ENCODE results near the gene ZNF761. TPM values are rescaled to one million over a fixed set of nuclear protein-coding genes. Genes with fewer than 3 reads are reported as not detected.
"Not testable (repeated sequence)": the region's sequence is repeated elsewhere in the genome, so short reads cannot be mapped to it uniquely, and the experiment has no call there.

ZNF761 gene
- total RNA-seq, 1 donor from 2014 or later: 12.1 TPM

DNA sequence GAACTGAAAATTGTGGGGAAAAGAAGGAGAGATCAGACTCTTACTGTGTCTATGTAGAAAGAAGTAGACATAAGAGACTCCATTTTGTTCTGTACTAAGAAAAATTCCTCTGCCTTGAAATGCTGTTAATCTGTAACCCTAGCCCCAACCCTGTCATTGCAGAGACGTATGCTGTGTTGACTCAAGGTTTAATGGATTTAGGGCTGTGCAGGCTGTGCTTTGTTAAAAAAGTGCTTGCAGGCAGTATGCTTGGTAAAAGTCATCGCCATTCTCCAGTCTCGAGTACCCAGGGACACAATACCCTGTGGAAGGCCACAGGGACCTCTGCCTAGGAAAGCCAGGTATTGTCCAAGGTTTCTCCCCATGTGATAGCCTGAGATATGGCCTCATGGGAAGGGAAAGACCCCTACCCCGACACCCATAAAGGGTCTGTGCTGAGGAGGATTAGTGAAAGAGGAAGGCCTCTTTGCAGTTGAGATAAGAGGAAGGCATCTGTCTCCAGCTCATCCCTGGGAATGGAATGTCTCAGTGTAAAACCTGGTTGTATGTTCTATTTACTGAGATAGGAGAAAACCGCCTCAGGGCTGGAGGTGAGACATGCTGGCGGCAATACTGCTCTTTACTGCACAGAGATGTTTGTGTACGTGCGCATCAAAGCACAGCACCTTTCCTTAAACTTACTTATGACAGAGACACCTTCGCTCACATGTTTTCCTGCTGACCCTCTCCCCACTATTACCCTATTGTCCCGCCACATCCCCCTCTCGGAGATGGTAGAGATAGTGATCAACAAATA, 11.1 kb upstream of the ZNF761 start:
- DNase-seq (ENCODE audit: low spot score); H3K4me1 Mint-ChIP-seq (ENCODE audit: low read depth); intact Hi-C loops (cut with micrococcal nuclease); H3K4me3 Mint-ChIP-seq (ENCODE audit: low read depth); H3K36me3 Mint-ChIP-seq (ENCODE audit: low read depth); H3K27ac Mint-ChIP-seq; H3K27me3 Mint-ChIP-seq (ENCODE audit: low read depth): not testable (repeated sequence)
- H3K9me3 Mint-ChIP-seq: peaks cover 26% of the 10 kb centered on the region

- Mint-ChIP-seq H3K36me3 (ENCODE audit: low read depth) (no peaks in the 10 kb centered on the region), H3K9me3 (peaks cover 12% of the 10 kb centered on the region), H3K27me3 (ENCODE audit: low read depth) (no peaks in the 10 kb centered on the region), H3K27ac (no peak overlapping the region), H3K4me3 (ENCODE audit: low read depth) (no peak overlapping the region), H3K4me1 (ENCODE audit: low read depth) (no peaks in the 10 kb centered on the region)
- intact Hi-C loops (cut with micrococcal nuclease): no loop called here
- no peak for DNase-seq (ENCODE audit: low spot score)
Observed at GRCh38 chr19:53422551-53422950, 9.2 kb upstream of the ZNF761 start.

- H3K4me1 Mint-ChIP-seq (ENCODE audit: low read depth); H3K36me3 Mint-ChIP-seq (ENCODE audit: low read depth); H3K27me3 Mint-ChIP-seq (ENCODE audit: low read depth); DNase-seq (ENCODE audit: low spot score); H3K9me3 Mint-ChIP-seq; H3K27ac Mint-ChIP-seq; H3K4me3 Mint-ChIP-seq (ENCODE audit: low read depth); intact Hi-C loops (cut with micrococcal nuclease): not testable (repeated sequence)
Observed at GRCh38 chr19:53423074-53423473, 8.7 kb upstream of the ZNF761 start.

DNA sequence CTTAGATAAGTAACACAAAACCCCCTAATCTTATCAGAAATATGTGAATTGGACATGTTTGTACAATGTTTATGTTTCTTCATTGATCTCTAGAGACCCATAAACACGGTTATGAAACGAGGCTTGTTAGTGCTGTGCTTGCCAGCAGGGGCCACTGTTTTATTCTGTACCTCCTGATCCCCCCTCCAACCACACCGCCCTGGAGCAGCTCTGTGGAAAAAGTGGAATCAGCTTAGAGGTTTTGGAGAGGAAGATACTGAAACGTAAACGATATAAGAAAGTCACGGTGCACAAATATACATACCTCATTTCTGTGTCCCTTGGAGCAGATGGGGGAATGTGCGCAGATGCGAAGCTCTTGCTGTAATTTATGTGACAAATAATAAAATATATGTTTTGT, 8.1 kb upstream of the ZNF761 start:
- H3K27me3 Mint-ChIP-seq (ENCODE audit: low read depth); H3K9me3 Mint-ChIP-seq; DNase-seq (ENCODE audit: low spot score); H3K4me1 Mint-ChIP-seq (ENCODE audit: low read depth); H3K36me3 Mint-ChIP-seq (ENCODE audit: low read depth); intact Hi-C loops (cut with micrococcal nuclease); H3K27ac Mint-ChIP-seq; H3K4me3 Mint-ChIP-seq (ENCODE audit: low read depth): not testable (repeated sequence)

- DNase-seq (ENCODE audit: low spot score): peak; percentile 40
- H3K27ac Mint-ChIP-seq: no peak overlapping the region
- no peak overlapping the region for H3K4me3 Mint-ChIP-seq (ENCODE audit: low read depth)
- no peaks in the 10 kb centered on the region for H3K4me1 Mint-ChIP-seq (ENCODE audit: low read depth)
- no peaks in the 10 kb centered on the region for H3K27me3 Mint-ChIP-seq (ENCODE audit: low read depth)
- no peaks in the 10 kb centered on the region for H3K9me3 Mint-ChIP-seq
- H3K36me3 Mint-ChIP-seq (ENCODE audit: low read depth): no peaks in the 10 kb centered on the region
- intact Hi-C loops (cut with micrococcal nuclease): loop anchor here (1.0 to 5.0 kb wide), 2 partner anchors 87 to 321 kb away; no protein-coding TSS in a partner anchor
Observed at GRCh38 chr19:53424968-53425597, 6.7 kb upstream of the ZNF761 start.

GRCh38 chr19:53432088-53432661, 391 bp downstream of the ZNF761 start:
- intact Hi-C loops (cut with micrococcal nuclease): loop anchor here (2.0 to 5.0 kb wide), 4 partner anchors 35 to 235 kb away; partner anchors contain the start of genes ZNF765 and ZNF813
- Mint-ChIP-seq H3K4me3 (ENCODE audit: low read depth) (peak overlapping the region; percentile 94), H3K27ac (peak overlapping the region; percentile 87), H3K36me3 (ENCODE audit: low read depth) (peaks cover 49% of the 10 kb centered on the region), H3K27me3 (ENCODE audit: low read depth) (no peaks in the 10 kb centered on the region), H3K4me1 (ENCODE audit: low read depth) (peaks cover 14% of the 10 kb centered on the region), H3K9me3 (peaks cover 22% of the 10 kb centered on the region)
- no peak for DNase-seq (ENCODE audit: low spot score)

- H3K4me1 Mint-ChIP-seq (ENCODE audit: low read depth); H3K27ac Mint-ChIP-seq; intact Hi-C loops (cut with micrococcal nuclease); H3K4me3 Mint-ChIP-seq (ENCODE audit: low read depth); DNase-seq (ENCODE audit: low spot score); H3K27me3 Mint-ChIP-seq (ENCODE audit: low read depth): not testable (repeated sequence)
- peaks cover 68% of the 10 kb centered on the region for H3K9me3 Mint-ChIP-seq
- H3K36me3 Mint-ChIP-seq (ENCODE audit: low read depth): peaks cover 96% of the 10 kb centered on the region
Observed at GRCh38 chr19:53443809-53444208, 12.0 kb downstream of the ZNF761 start.

DNA sequence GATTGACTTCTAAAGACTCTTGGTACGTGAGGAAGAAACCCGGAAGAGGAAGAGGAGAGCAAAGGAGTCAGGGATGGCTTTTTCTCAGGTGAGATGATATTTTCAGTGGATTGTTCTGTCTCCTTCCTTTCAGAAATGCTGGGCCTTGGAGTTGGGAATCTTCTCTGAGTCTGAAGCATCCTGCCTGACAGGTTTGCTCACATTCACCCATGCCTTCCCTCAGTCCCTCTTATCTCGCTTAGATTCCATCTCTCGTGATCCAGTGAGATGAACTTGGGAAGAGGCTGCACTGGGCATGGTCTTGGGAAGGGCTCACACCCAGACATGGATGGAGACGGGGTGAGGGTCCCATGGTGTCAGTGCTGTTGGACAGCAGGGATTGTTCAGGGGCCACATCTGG, 15.4 kb downstream of the ZNF761 start:
- H3K27ac Mint-ChIP-seq; DNase-seq (ENCODE audit: low spot score); H3K4me3 Mint-ChIP-seq (ENCODE audit: low read depth); H3K27me3 Mint-ChIP-seq (ENCODE audit: low read depth); intact Hi-C loops (cut with micrococcal nuclease); H3K4me1 Mint-ChIP-seq (ENCODE audit: low read depth): not testable (repeated sequence)
- Mint-ChIP-seq H3K36me3 (ENCODE audit: low read depth) (peaks cover 94% of the 10 kb centered on the region), H3K9me3 (peaks cover 71% of the 10 kb centered on the region)

DNA sequence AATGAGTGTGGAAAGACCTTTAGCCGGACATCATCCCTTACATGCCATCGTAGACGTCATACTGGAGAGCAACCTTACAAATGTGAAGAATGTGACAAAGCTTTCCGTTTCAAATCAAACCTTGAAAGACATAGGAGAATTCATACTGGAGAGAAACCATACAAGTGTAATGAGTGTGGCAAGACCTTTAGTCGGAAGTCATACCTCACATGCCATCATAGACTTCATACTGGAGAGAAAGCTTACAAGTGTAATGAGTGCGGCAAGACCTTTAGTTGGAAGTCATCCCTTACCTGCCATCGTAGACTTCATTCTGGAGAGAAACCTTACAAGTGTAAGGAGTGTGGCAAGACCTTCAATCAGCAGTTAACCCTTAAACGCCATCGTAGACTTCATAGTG, 24.0 kb downstream of the ZNF761 start:
- Mint-ChIP-seq H3K27me3 (ENCODE audit: low read depth) (no peaks in the 10 kb centered on the region), H3K9me3 (peaks cover 79% of the 10 kb centered on the region), H3K4me3 (ENCODE audit: low read depth) (no peak overlapping the region), H3K27ac (no peak overlapping the region), H3K4me1 (ENCODE audit: low read depth) (no peaks in the 10 kb centered on the region), H3K36me3 (ENCODE audit: low read depth) (peaks cover 70% of the 10 kb centered on the region)
- intact Hi-C loops (cut with micrococcal nuclease): no loop called here
- DNase-seq (ENCODE audit: low spot score): no peak

DNA sequence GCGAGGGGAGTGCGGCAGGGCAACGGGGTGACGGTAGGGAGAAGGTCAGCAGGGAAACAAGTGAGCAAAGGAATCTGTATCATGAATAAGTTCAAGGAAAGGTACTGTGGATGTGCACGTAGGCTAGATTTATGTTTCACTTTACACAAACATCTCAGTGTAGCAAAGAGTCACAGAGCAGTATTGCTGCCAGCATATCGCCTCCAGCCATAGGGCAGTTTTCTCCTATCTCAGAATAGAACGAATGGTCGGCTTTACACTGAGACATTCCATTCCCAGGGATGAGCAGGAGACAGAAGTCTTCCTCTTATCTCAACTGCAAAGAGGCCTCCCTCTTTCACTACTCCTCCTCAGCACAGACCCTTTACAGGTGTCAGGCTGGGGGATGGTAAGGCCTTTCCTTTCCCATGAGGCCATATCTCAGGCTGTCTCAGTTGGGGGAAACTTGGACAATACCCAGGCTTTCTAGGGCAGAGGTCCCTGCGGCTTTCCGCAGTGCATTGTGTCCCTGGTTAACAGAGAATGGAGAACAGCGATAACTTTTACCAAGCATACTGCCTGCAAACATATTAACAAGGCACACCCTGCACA, 28.4 kb downstream of the ZNF761 start:
- not testable (repeated sequence) for H3K4me3 Mint-ChIP-seq (ENCODE audit: low read depth); DNase-seq (ENCODE audit: low spot score); H3K4me1 Mint-ChIP-seq (ENCODE audit: low read depth); H3K27ac Mint-ChIP-seq; H3K27me3 Mint-ChIP-seq (ENCODE audit: low read depth)
- Mint-ChIP-seq H3K36me3 (ENCODE audit: low read depth) (peaks cover 36% of the 10 kb centered on the region), H3K9me3 (peaks cover 74% of the 10 kb centered on the region)
- intact Hi-C loops (cut with micrococcal nuclease): loop anchor here (10.0 kb wide), 2 partner anchors 95 to 265 kb away; partner anchors contain the start of genes ZNF525 and ZNF665

- intact Hi-C loops (cut with micrococcal nuclease): loop anchor here (10.0 kb wide), 2 partner anchors 97 to 267 kb away; partner anchors contain the start of genes ZNF525 and ZNF665
- DNase-seq (ENCODE audit: low spot score): no peak
- H3K27ac Mint-ChIP-seq: no peak overlapping the region
- peaks cover 23% of the 10 kb centered on the region for H3K36me3 Mint-ChIP-seq (ENCODE audit: low read depth)
- no peaks in the 10 kb centered on the region for H3K27me3 Mint-ChIP-seq (ENCODE audit: low read depth)
- no peak overlapping the region for H3K4me3 Mint-ChIP-seq (ENCODE audit: low read depth)
- H3K4me1 Mint-ChIP-seq (ENCODE audit: low read depth): no peaks in the 10 kb centered on the region
- peaks cover 68% of the 10 kb centered on the region for H3K9me3 Mint-ChIP-seq
Observed at GRCh38 chr19:53461866-53462265, 30.1 kb downstream of the ZNF761 start.

DNA sequence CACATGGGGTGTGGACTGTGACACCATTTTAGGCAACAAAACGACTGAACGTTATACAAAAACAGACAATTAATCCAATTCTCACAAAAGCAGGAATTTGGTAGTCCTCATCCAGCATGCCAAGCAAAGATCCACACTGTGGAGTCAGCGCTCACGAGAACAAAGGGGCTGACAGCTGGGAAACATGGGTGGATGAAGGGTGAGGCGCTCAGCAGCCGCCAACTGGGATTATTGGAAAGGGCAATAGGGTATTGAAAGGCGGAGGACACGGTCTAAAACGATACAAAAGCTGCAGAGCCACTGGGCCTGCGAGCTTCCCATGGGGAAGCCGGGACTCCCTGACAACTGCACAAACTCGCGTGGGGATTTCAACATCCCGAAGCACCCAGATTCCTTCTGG, 31.1 kb downstream of the ZNF761 start:
- DNase-seq (ENCODE audit: low spot score): no peak
- Mint-ChIP-seq H3K9me3 (peaks cover 61% of the 10 kb centered on the region), H3K27ac (no peak overlapping the region), H3K4me1 (ENCODE audit: low read depth) (no peaks in the 10 kb centered on the region), H3K4me3 (ENCODE audit: low read depth) (no peak overlapping the region), H3K27me3 (ENCODE audit: low read depth) (no peaks in the 10 kb centered on the region), H3K36me3 (ENCODE audit: low read depth) (peaks cover 19% of the 10 kb centered on the region)
- intact Hi-C loops (cut with micrococcal nuclease): loop anchor here (10.0 kb wide), 2 partner anchors 98 to 268 kb away; partner anchors contain the start of genes ZNF525 and ZNF665

Measured in activated T-helper 2 cell treated with anti-CD3 and anti-CD28 coated beads, Interferon-gamma antibody, Interleukin-2, Interleukin-4, amounts not matched to agents 10 μg/mL and 5 μg/mL and 100 μg/mL, durations not matched to agents 14 hours and 24 hours and 36 hours (primary cell).